Activated T-cell treated with anti-CD3 and anti-CD28 coated beads for 4 hours (primary cell): ENCODE measurements around the gene RPL34.
"Not testable (repeated sequence)": the region's sequence is repeated elsewhere in the genome, so short reads cannot be mapped to it uniquely, and the experiment has no call there.

Source experiments
- DNase-seq: peaks from one replicate; pipeline ENCODE4 v3.0.0-alpha.2; 2020

RPL34 gene

GRCh38 chr4:108620101-108620932 is at the start of gene RPL34:
Gene RPL34, plus strand, starts transcription at chr4:108620576. Its CDS starts 1,384 bp downstream, at chr4:108621960.
- peak; percentile 98 for DNase-seq

- DNase-seq: no peak
Observed at GRCh38 chr4:108570993-108571569, 49.3 kb upstream of the RPL34 start.

GRCh38 chr4:108574402-108574801 is 46.0 kb upstream of the RPL34 start:
- no peak for DNase-seq

GRCh38 chr4:108581083-108581482 is 39.3 kb upstream of the RPL34 start:
- DNase-seq: no peak

- no peak for DNase-seq
Observed at GRCh38 chr4:108586778-108587177, 33.6 kb upstream of the RPL34 start.

- DNase-seq: no peak
Observed at GRCh38 chr4:108588878-108589277, 31.5 kb upstream of the RPL34 start.

DNA sequence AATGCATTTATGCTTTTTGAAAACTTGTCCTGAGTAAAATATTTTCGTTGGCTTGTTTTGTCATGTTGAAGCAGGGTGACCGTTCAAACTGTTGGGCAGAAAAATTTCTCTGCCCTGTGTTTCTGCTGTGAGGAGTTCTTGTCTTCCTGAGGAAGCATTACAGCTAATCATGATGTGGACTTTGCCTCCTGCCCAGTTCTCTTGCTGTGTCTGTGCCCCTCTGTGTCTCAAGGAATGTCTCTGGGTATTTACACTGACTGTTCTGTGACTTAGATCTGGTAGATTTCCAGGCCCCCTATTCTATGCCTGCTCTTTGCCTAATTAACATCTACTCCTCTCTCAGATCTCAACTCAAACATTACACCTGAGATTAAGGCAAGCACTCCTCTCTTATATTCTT is 30.4 kb upstream of the RPL34 start:
- DNase-seq: no peak

- DNase-seq: no peak
Observed at GRCh38 chr4:108590776-108591175, 29.6 kb upstream of the RPL34 start.

- DNase-seq: no peak
Observed at GRCh38 chr4:108592674-108592986, 27.7 kb upstream of the RPL34 start.

DNA sequence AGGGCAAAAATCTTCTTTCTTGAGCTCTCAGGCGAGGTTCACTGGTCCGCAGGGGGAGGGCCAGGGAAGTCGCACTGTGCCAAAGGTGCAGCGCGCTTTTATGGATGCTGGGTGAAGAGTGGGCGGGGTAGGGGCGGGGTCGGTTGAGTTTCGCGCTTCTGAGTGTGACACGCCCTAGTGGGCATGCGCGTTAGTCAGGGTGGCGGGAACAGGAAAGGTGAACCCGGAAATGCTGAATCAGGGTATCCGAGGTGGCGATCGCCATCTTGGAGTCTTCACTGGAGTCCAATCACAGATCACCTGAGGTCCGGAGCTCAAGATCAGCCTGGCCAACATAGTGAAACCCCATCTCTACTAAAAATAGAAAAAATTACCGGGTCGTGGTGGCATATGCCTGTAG is 26.1 kb upstream of the RPL34 start:
- DNase-seq: not testable (repeated sequence)

GRCh38 chr4:108596344-108596743 is 24.0 kb upstream of the RPL34 start:
- DNase-seq: no peak

DNA sequence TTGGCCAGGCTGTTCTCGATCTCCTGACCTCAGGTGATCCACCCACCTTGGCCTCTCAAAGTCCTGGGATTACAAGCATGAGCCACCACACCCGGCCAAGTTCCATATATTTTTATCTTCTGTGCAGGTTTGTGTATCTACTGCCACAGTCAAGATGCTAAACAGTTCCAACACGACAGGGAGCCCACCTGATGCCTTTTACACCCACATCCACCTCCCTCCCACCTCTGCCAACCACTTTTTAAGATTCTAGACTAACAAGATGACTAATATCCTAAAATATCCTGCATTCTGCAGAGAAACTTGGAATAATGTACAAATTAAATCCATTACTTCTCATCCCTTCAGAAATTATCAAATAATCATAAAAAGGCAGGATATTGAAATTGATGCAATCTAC is 19.3 kb upstream of the RPL34 start:
- no peak for DNase-seq

DNA sequence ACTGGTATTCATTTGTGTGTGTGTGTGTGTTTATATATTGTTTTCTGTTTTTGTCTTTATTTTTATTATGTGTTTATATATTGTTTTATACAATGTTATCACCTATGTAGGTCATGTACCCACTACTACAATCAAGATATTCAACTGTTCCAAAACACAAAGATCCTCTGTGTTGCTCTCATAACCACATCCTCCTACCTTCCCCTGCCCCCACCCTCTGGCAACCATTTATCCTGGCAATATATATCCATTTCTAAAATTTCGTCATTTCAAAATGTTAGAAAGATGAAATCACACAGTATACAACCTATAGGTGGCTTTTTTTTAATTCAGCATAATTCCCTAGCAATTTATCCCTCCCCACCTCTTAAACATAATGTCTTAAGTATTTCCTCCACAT is 18.8 kb upstream of the RPL34 start:
- no peak for DNase-seq

DNA sequence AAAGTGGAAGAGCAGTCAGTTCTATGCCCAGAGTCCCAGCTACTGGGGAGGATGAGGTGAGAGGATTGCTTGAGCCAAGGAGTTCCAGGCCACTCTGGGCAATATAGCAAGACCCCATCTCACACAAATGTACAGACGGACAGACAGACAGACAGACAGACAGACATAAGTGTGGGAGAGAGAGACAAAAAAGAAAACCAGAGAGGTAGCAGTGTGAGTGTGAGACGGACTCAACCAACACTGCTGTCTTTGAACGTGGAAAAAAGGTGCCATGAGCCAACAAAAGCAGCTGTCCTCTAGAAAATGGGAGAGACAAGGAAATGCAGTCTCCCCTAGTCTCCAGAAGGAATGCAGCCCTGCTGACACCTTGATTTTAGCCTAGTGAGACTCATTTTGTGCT is 18.2 kb upstream of the RPL34 start:
- no peak for DNase-seq

GRCh38 chr4:108607079-108607815 is 13.1 kb upstream of the RPL34 start:
- no peak for DNase-seq

DNA sequence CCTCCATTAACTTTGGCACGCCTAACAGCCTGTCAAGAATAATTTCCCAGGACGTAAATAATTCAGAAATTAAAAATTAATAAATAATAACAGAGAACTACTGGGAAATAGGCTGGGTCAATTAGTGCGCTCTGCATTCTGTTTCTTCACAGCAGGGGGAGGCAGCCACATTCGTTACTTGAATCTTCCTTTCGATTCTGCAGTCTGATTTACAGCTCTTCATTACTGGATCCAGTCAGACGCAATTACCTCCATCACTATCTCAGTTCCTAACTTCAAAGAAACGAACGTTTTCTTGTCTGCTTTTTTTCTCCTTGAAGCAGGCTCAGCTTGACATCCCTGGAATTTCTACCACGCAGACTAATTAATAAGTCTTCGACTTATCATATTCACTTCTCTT is 9.0 kb upstream of the RPL34 start:
- DNase-seq: no peak

GRCh38 chr4:108612365-108612764 is 8.0 kb upstream of the RPL34 start:
- DNase-seq: no peak

DNA sequence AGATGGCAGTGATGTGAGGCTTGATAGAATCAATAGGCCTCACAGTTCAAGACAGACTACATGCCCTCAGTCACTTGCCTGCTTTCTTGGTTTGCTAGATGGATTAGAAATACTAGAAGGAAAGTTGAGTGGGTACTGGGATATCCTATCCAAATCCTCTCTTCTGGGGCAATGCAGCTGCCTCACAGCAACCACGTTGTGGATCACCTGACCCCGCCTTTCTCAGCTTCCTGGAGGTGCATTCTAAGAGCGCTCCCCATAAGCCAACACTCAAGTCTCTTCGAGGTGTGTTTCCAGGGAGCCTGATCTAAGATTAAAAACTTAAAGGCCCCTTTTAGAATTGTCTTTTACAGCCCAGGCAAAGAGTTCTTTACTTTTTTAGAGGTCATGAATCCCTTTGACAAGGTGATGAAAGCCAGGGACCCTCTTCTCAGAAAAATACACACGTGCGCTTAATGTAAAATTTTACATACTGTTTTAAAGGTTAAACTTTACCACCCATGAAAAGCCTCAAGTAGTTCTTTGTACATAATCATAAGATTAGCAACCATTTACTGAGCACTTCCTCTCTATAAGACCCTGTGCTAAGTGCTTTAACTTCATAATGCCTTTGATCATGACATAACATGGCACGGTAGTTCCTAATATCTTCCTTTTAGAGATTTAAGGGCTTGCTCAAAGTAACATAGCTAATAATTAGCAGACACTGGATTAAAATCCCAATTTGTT is 840 bp upstream of the RPL34 start:
- DNase-seq: no peak

- DNase-seq: no peak
Observed at GRCh38 chr4:108620933-108621905, 843 bp downstream of the RPL34 start.

DNA sequence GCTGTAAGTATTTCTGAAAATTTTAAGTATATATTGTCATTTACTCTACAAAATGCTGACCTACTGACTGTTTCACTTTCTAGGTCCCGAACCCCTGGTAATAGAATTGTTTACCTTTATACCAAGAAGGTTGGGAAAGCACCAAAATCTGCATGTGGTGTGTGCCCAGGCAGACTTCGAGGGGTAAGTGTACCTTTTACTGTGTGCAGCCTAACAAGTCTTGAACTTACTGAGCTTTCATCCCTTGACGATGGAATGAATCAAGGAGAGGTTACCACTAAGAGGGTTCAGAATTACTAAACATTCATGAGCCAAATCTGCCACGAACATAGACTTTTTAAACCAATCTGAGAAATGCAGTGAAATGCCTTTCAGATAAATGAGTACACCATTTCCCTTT is 1.6 kb downstream of the RPL34 start:
- no peak for DNase-seq

GRCh38 chr4:108622828-108623227 is 2.5 kb downstream of the RPL34 start:
- DNase-seq: no peak
